HepG2 (cell line): Measurements from ENCODE around the gene NFX1. TPM values are rescaled to one million over a fixed set of nuclear protein-coding genes. Genes with fewer than 3 reads are reported as not detected.

Experiments
- ATAC-seq: fragments of 200-7000 bp; cut with Tn5 transposase; 3 replicates; pipeline ENCODE4 v1.9.1; 2020; ENCODE audit warnings: mild to moderate bottlenecking, moderate library complexity
- BruUV-seq: library from RNA; stranded (reverse); fragments of 400-500 nt; replicated peaks from 2 replicates; lab custom pipeline; 2021; lab: Mats Ljungman, UMichigan
- CTCF ChIA-PET: fragments of 300-600 bp; formaldehyde crosslinking; extraction: SDS; loops from one replicate; lab custom pipeline; 2021; ENCODE audit warnings: low total read pairs, inconsistent platforms, low intra/inter-chr PET ratio; lab: Yijun Ruan, JAX
- POLR2A ChIA-PET: fragments of 350-600 bp; sonication (Branson Sonifier 250); formaldehyde crosslinking; loops from one replicate; lab custom pipeline; 2020; ENCODE audit warnings: antibody characterized with exemption, inconsistent platforms; lab: Yijun Ruan, JAX
- DNase-seq: peaks from one replicate; pipeline ENCODE4 v3.0.0-alpha.2; 2015; ENCODE audit warnings: low spot score
- FAIRE-seq: peaks from 3 replicates; lab custom pipeline; 2011; peaks lifted over from hg19 to GRCh38; lab: Jason Lieb, UNC
- H2AFZ ChIP-seq: one replicate; pipeline ENCODE4 v1.6.1; 2011; ENCODE audit warnings: low read length, inconsistent platforms
- H3K27ac ChIP-seq: fragments of 300-600 bp; 3 replicates; pipeline ENCODE4 v1.8.0; 2011; ENCODE audit warnings: mixed run types, mild to moderate bottlenecking, mixed read lengths, low read length, inconsistent platforms; ENCODE audit not compliant: insufficient read depth; ENCODE audit errors: extremely low read length
- H3K27me3 ChIP-seq, 2 experiments: fragments of 200-600 bp in 1 of 2; 2 replicates in 1 of 2; 3 replicates in 1 of 2; pipeline versions ENCODE4 v1.6.0 to v1.8.0; 2011; ENCODE audit warnings: low read length in 2 of 2, mild to moderate bottlenecking in 2 of 2, moderate library complexity in 2 of 2, inconsistent platforms in 1 of 2; ENCODE audit not compliant: insufficient read depth in 2 of 2, control insufficient read depth in 1 of 2
- H3K36me3 ChIP-seq, 2 experiments: fragments of 200-600 bp in 1 of 2; replicated peaks in 1 of 2; 2 replicates in 1 of 2; 3 replicates in 1 of 2; pipeline versions ENCODE4 v1.5.1 to v1.8.0; 2011; ENCODE audit warnings: low read length in 2 of 2, inconsistent platforms in 1 of 2; ENCODE audit not compliant: insufficient read depth in 2 of 2, control insufficient read depth in 1 of 2
- H3K4me1 ChIP-seq: 2 replicates; pipeline ENCODE4 v1.5.1; 2012; ENCODE audit warnings: low read length, inconsistent platforms; ENCODE audit not compliant: insufficient read depth
- H3K4me2 ChIP-seq: 2 replicates; pipeline ENCODE4 v1.6.0; 2011; ENCODE audit warnings: low read depth, low read length, inconsistent platforms
- H3K4me3 ChIP-seq, 3 experiments: fragments of 200-600 bp in 1 of 3; sonication (generic), shearing (Covaris generic) in 1 of 3; replicated peaks in 1 of 3; 2 replicates each; pipeline ENCODE4 v1.5.1; 2011 to 2016; ENCODE audit warnings: low read length in 3 of 3, inconsistent platforms in 2 of 3, low read depth in 2 of 3, mild to moderate bottlenecking in 2 of 3, control low read depth in 1 of 3, mixed read lengths in 1 of 3; ENCODE audit not compliant: insufficient read depth in 1 of 3
- H3K79me2 ChIP-seq: one replicate; pipeline ENCODE4 v1.6.1; 2011; ENCODE audit warnings: low read length, inconsistent platforms; ENCODE audit not compliant: insufficient read depth
- H3K9ac ChIP-seq: 2 replicates; pipeline ENCODE4 v1.6.0; 2011; ENCODE audit warnings: mild to moderate bottlenecking, low read depth, low read length, inconsistent platforms; ENCODE audit not compliant: insufficient read depth
- H3K9me3 ChIP-seq: 2 replicates; pipeline ENCODE4 v1.5.1; 2012; ENCODE audit warnings: mild to moderate bottlenecking, low read length
- H4K20me1 ChIP-seq: 2 replicates; pipeline ENCODE4 v1.6.0; 2011; ENCODE audit warnings: inconsistent platforms, mild to moderate bottlenecking, low read length, moderate library complexity; ENCODE audit not compliant: insufficient read depth
- ETV6 ChIP-seq: sonication (generic); formaldehyde crosslinking; conservative IDR thresholded peaks from 2 replicates; pipeline ENCODE4 v1.4.0; 2020; ENCODE audit warnings: missing genetic modification reagents
- PHF5A ChIP-seq: IDR thresholded peaks from one replicate; pipeline ENCODE4 v1.6.1; 2018; ENCODE audit warnings: low read depth, missing genetic modification reagents; ENCODE audit not compliant: unreplicated experiment
- SATB2 ChIP-seq: sonication (generic); formaldehyde crosslinking; IDR thresholded peaks from 2 replicates; pipeline ENCODE4 v1.5.0; 2020; ENCODE audit warnings: missing genetic modification reagents
- SMAD9 ChIP-seq: sonication (generic); formaldehyde crosslinking; IDR thresholded peaks from 2 replicates; pipeline ENCODE4 v1.5.1; 2020; ENCODE audit warnings: mild to moderate bottlenecking, missing genetic modification reagents
- ZNF121 ChIP-seq: sonication (generic); formaldehyde crosslinking; IDR thresholded peaks from 2 replicates; pipeline ENCODE4 v1.5.0; 2020; ENCODE audit warnings: mild to moderate bottlenecking, missing genetic modification reagents
- ZNF225 ChIP-seq: sonication (generic); formaldehyde crosslinking; IDR thresholded peaks from 2 replicates; pipeline ENCODE4 v1.4.0; 2020; ENCODE audit warnings: mild to moderate bottlenecking, missing genetic modification reagents
- ZNF329 ChIP-seq: sonication (generic); formaldehyde crosslinking; IDR thresholded peaks from 2 replicates; pipeline ENCODE4 v1.9.0; 2021; ENCODE audit warnings: low read depth, mild to moderate bottlenecking, missing genetic modification reagents
- ZNF331 ChIP-seq: sonication (generic); formaldehyde crosslinking; IDR thresholded peaks from 2 replicates; pipeline ENCODE4 v1.4.0; 2020; ENCODE audit warnings: missing genetic modification reagents
- ZNF335 ChIP-seq: sonication (generic); formaldehyde crosslinking; IDR thresholded peaks from 2 replicates; pipeline ENCODE4 v1.4.0; 2020; ENCODE audit warnings: missing genetic modification reagents
- ZNF558 ChIP-seq: sonication (generic); formaldehyde crosslinking; IDR thresholded peaks from 2 replicates; pipeline ENCODE4 v1.9.0; 2022; ENCODE audit warnings: mild to moderate bottlenecking, missing genetic modification reagents, borderline replicate concordance
- ZNF749 ChIP-seq: sonication (generic); formaldehyde crosslinking; IDR thresholded peaks from 2 replicates; pipeline ENCODE4 v1.8.0; 2022; ENCODE audit warnings: mild to moderate bottlenecking, missing genetic modification reagents, moderate library complexity, borderline replicate concordance
- WGBS: methylation state at CpG from one replicate; pipeline ENCODE4 v1.1.6; 2017; ENCODE audit warnings: low lambda C conversion rate; 5-methylcytosine and 5-hydroxymethylcytosine counted together
- in situ Hi-C: cut with HindIII; loops from 2 replicates; pipeline ENCODE4 v1.10.0; 2017; ENCODE audit warnings: low pct_unique_long_range_greater_than_20kb; ENCODE audit not compliant: extremely low pct_ligation_motif_present
- intact Hi-C: fragments of 100-400 bp; cut with micrococcal nuclease; formaldehyde crosslinking; loops from one replicate; pipeline ENCODE4 v1.10.0; 2022; ENCODE audit not compliant: unreplicated experiment
- polyA plus RNA-seq, 8 experiments: library from polyadenylated mRNA; depleted of rRNA in 3 of 8; stranded (reverse) in 7 of 8; unstranded in 1 of 8; fragments of >200 nt; fragmentation: Illumina TruSeq in 4 of 8; extraction: Trizol in 4 of 8; gene quantifications; 2 replicates each; pipeline versions ENCODE4 v1.2.1 to v1.2.3, GENCODE V29; 2011 to 2016; ENCODE audit warnings: low read depth in 4 of 8, missing spikeins in 1 of 8, mixed read lengths in 1 of 8; ENCODE audit not compliant: insufficient read depth in 1 of 8
- total RNA-seq, 5 experiments: library from RNA; depleted of rRNA; stranded (reverse); fragments of >200 nt; fragmentation: Illumina TruSeq; extraction: Trizol; gene quantifications; 2 replicates each; pipeline ENCODE4 v1.2.3, GENCODE V29; 2016; ENCODE audit warnings: low read depth in 1 of 5
- TF ChIP-seq, protein P1 (sequence below), 2 experiments: sonication (generic) in 1 of 2; formaldehyde crosslinking in 1 of 2; IDR thresholded peaks; 2 replicates each; pipeline versions ENCODE4 v1.6.1 to v1.9.0; 2014 to 2022; ENCODE audit warnings: antibody characterized with exemption in 1 of 2, borderline replicate concordance in 1 of 2, inconsistent platforms in 1 of 2, low read depth in 1 of 2, missing genetic modification reagents in 1 of 2

The NFX1 gene
- total and polyA plus RNA-seq, 2 of the 13 experiments (the other 11 are each of a cell fraction or from before 2014, with no cell fraction given) = 23.9 to 27.5 TPM

DNA sequence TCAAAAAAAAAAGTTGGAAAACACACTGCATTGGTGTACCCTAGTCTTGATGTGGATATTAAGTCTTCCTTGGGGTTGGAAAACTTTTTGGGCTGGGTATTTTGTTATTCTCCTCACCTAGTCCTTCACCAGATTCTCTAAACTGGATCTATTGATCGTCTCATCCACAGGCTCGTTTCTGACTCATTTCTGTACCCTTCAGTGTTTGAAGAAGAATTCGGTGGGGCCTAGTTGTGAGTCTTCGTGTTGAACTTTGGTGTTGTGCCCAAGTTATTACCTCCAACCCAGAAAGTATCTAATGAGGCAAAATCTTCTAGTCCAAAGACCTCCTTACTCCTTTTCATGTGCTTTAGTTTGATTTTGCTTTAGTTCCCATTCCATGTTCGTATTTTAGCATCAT is 1.6 kb downstream of the NFX1 start:
- Histone ChIP-seq H3K4me3 (peak overlapping the region in 1 of 3 experiments; percentile 75; a peak in 2 of 6 replicates), H3K4me1 (peaks cover 74% of the 10 kb centered on the region), H3K9me3 (no peaks in the 10 kb centered on the region), H2AFZ (no peak overlapping the region), H3K79me2 (peaks cover 62% of the 10 kb centered on the region), H3K36me3 (peaks cover 4 to 29% of the 10 kb centered on the region in 2 experiments; a peak in 4 of 5 replicates), H4K20me1 (no peaks in the 10 kb centered on the region), H3K27me3 (no peaks in the 10 kb centered on the region), H3K9ac (peak overlapping the region; percentile 14; the same call in 1 of the 2 replicates), H3K4me2 (peak overlapping the region; percentile 75), H3K27ac (peak overlapping the region; percentile 77)
- intact Hi-C loops (loop anchor here (2.0 kb wide), 1 partner anchor 181 kb away; the partner anchor contains the start of gene NOL6), in situ Hi-C loops (loop anchor here (10.0 kb wide), 1 partner anchor 173 kb away; no protein-coding TSS in a partner anchor)
- BruUV-seq = no TSS peak
- DNase-seq = no peak
- ATAC-seq = no peak
- FAIRE-seq = no peak
- ChIA-PET CTCF (no interaction called here), POLR2A (no interaction called here)
- WGBS = 77% methylated on average over 5 of the region's 5 CpGs
- TF ChIP-seq ETV6 (CRISPR knock-in tag) (no peak), ZNF335 (CRISPR knock-in tag) (0 out of 2 replicates have a peak, but pooled peaks have one; percentile 6)

DNA sequence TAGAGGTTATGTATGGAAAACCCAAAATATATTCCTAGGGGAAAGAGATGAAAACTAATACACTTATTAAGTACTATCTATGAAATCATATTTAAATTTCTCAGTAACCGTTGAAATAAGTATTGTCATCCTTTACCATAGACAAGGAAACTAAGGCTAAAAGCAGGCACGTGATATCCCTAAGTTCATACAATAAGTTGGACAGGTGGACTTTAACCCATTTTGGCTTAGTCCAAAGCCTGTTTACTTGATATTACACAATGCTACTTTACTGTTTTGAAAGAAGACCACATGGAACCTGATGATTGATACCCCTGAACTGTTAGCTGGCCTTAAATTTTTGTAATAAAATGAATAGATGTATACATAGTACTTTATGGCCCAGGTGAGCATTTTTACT is 3.5 kb downstream of the NFX1 start:
- in situ Hi-C loops = loop anchor here (10.0 kb wide), 1 partner anchor 171 kb away; no protein-coding TSS in a partner anchor
- WGBS = 5% methylated on average over 2 of the region's 2 CpGs
- POLR2A ChIA-PET = interaction anchor here (1.0 kb wide), 1 partner anchor 30 kb away, joined by 4 read pairs; the partner anchor contains the start of gene BAG1
- no peak for TF ChIP-seq SATB2 (CRISPR knock-in tag)
- no peak for TF ChIP-seq ZNF749
- no peak for TF ChIP-seq ZNF121
- TF ChIP-seq, protein P1, sequence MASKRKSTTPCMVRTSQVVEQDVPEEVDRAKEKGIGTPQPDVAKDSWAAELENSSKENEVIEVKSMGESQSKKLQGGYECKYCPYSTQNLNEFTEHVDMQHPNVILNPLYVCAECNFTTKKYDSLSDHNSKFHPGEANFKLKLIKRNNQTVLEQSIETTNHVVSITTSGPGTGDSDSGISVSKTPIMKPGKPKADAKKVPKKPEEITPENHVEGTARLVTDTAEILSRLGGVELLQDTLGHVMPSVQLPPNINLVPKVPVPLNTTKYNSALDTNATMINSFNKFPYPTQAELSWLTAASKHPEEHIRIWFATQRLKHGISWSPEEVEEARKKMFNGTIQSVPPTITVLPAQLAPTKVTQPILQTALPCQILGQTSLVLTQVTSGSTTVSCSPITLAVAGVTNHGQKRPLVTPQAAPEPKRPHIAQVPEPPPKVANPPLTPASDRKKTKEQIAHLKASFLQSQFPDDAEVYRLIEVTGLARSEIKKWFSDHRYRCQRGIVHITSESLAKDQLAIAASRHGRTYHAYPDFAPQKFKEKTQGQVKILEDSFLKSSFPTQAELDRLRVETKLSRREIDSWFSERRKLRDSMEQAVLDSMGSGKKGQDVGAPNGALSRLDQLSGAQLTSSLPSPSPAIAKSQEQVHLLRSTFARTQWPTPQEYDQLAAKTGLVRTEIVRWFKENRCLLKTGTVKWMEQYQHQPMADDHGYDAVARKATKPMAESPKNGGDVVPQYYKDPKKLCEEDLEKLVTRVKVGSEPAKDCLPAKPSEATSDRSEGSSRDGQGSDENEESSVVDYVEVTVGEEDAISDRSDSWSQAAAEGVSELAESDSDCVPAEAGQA (IDR thresholded peaks at IDR 0.05; ENCODE audit: low read depth) = no peak
- TF ChIP-seq, protein P1 (CRISPR knock-in tag; IDR thresholded peaks at IDR 0.05; ENCODE audit: borderline replicate concordance) = no peak
- no peak for TF ChIP-seq ZNF329 (CRISPR knock-in tag)
- TF ChIP-seq SMAD9 (CRISPR knock-in tag) = no peak
- no peak for TF ChIP-seq PHF5A
- TF ChIP-seq ZNF225 = no peak
- TF ChIP-seq ZNF558 = no peak
- 0 out of 2 replicates have a peak, but pooled peaks have one; percentile 18 for TF ChIP-seq ZNF331

More for the DNA sequence above, 3.5 kb downstream of the NFX1 start:
- no peaks in the 10 kb centered on the region for H3K27me3 ChIP-seq
- intact Hi-C loops = no loop called here
- H2AFZ ChIP-seq = no peak overlapping the region
- BruUV-seq = no TSS peak
- ATAC-seq = 0 out of 3 replicates have a peak, but pooled peaks have one; percentile 3
- FAIRE-seq = peak; percentile 43
- H3K36me3 ChIP-seq = peaks cover 10 to 48% of the 10 kb centered on the region in 2 experiments
- H3K4me1 ChIP-seq = peaks cover 85% of the 10 kb centered on the region
- H3K27ac ChIP-seq = peak overlapping the region; percentile 77
- peaks cover 79% of the 10 kb centered on the region for H3K79me2 ChIP-seq
- peak overlapping the region; percentile 50; the same call in 1 of the 2 replicates for H3K9ac ChIP-seq
- no peaks in the 10 kb centered on the region for H4K20me1 ChIP-seq
- DNase-seq = peak; percentile 89
- H3K9me3 ChIP-seq = no peaks in the 10 kb centered on the region
- CTCF ChIA-PET = no interaction called here
- H3K4me2 ChIP-seq = peak overlapping the region; percentile 75
- H3K4me3 ChIP-seq = peak overlapping the region in 1 of 3 experiments; percentile 8; a peak in 2 of 6 replicates
